ENCODE measurements around the gene TMC8.
A peak's percentile ranks its signal among the peaks of the same experiment; 100 is the strongest.

Gene TMC8

DNA sequence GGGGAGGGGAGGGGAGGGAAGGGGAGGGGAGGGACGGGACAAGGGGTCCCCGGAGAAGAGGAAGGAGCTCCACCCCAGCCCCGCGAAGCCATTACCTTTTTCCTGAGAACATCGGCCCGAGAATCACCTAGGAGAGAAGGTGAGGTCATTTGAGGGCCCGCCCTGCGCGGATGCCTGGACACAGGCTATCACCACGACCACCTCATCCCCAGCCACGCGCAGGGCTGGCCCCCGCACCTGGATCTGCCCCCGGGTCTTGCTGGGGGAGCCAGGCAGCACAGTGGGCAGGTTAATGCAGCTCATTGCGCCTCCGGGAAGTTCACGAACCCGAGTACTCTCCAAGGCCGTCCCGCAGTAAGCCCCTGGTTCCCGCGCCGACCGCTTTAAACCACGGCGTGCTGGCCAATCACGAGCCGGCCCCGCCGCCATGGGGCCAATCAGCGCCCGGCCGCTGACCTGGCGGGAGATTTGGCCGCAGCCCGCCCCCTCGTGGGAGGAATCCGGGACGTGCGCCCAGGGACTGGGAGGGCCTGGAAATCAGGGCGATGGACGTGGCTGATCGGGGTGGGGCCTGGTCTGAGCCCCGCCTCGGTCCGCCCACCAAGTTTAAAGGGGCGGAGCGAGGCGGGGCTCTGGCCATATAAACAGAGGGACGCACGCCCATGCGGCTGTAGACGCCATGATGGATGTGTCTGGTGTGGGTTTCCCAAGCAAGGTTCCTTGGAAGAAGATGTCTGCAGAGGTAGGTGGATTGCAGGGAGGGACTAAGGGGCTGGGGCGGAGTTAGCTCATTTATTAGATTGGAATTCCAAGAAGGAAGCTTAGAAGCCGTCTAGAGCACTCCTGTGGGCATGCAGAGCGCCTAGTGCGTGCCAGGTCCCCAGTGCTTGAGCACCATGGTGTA, 56.4 kb downstream of the TMC8 start, which contains the start of the genes AFMID and TK1:
Gene AFMID, plus strand, starts transcription at position 671 of the 904 bp plus-strand sequence. Its CDS starts 9 bp downstream, at position 680.
Gene TK1, minus strand, starts transcription at position 361 of the 904 bp plus-strand sequence. Its CDS starts 58 bp downstream, at position 303.
- Histone ChIP-seq H3K9me3 (ENCODE audit: control insufficient read depth, insufficient read depth, low read length) (no peaks in the 10 kb centered on the region), H3K4me1 (ENCODE audit: control insufficient read depth, insufficient read depth, low read length) (peaks cover 7% of the 10 kb centered on the region), H3K4me3 (ENCODE audit: low read depth, low read length) (peak within 1 kb of the TSS; percentile 79), H3K9ac (ENCODE audit: low read depth, low read length) (peak within 1 kb of the TSS; percentile 81), H3K36me3 (ENCODE audit: control insufficient read depth, insufficient read depth, low read length) (peaks cover 27% of the 10 kb centered on the region), H3K27me3 (ENCODE audit: control insufficient read depth, insufficient read depth, low read length) (no peaks in the 10 kb centered on the region)
